SK-N-SH treated with all-trans-retinoic acid at 6 μM for 48 hours (cell line): Measurements from ENCODE around the gene IKZF2.

Experiments used
- ATAC-seq: fragments of 200-7000 bp; cut with Tn5 transposase; 3 replicates; pipeline ENCODE4 v1.9.1; 2020; ENCODE audit warnings: mild to moderate bottlenecking, moderate library complexity
- ARNTL ChIP-seq: fragments of 450-650 bp; formaldehyde crosslinking; IDR thresholded peaks from 2 replicates; pipeline ENCODE4 v1.5.0; 2020; ENCODE audit warnings: low read depth, mild to moderate bottlenecking, moderate library complexity, borderline replicate concordance
- BACH2 ChIP-seq: fragments of 250-450 bp; sonication (Bioruptor Pico); IDR thresholded peaks from 2 replicates; pipeline ENCODE4 v1.9.0; 2021; ENCODE audit warnings: mild to moderate bottlenecking, borderline replicate concordance
- CREB5 ChIP-seq: fragments of 250-450 bp; sonication (Bioruptor Pico); IDR thresholded peaks from 2 replicates; pipeline ENCODE4 v1.5.1; 2020; ENCODE audit warnings: low read depth, mild to moderate bottlenecking, moderate library complexity
- CSDC2 ChIP-seq: fragments of 250-450 bp; sonication (Bioruptor Pico); IDR thresholded peaks from 2 replicates; pipeline ENCODE4 v1.5.0; 2020; ENCODE audit warnings: mild to moderate bottlenecking, moderate library complexity
- CSRNP3 ChIP-seq: fragments of 250-450 bp; sonication (Bioruptor Pico); IDR thresholded peaks from 2 replicates; pipeline ENCODE4 v1.5.1; 2021; ENCODE audit warnings: mild to moderate bottlenecking, moderate library complexity
- ESRRG ChIP-seq: fragments of 250-450 bp; sonication (Bioruptor Pico); IDR thresholded peaks from 2 replicates; pipeline ENCODE4 v1.6.1; 2021; ENCODE audit warnings: mild to moderate bottlenecking
- GLIS3 ChIP-seq: fragments of 250-450 bp; sonication (Bioruptor Pico); IDR thresholded peaks from 2 replicates; pipeline ENCODE4 v1.5.0; 2020; ENCODE audit warnings: mild to moderate bottlenecking, moderate library complexity
- ISL1 ChIP-seq: fragments of 250-450 bp; sonication (Bioruptor Pico); IDR thresholded peaks from 2 replicates; pipeline ENCODE4 v2.1.2; 2022; ENCODE audit warnings: mild to moderate bottlenecking, moderate library complexity
- OSR1 ChIP-seq: fragments of 250-450 bp; sonication (Bioruptor Pico); IDR thresholded peaks from 2 replicates; pipeline ENCODE4 v1.8.0; 2022; ENCODE audit warnings: moderate library complexity, mild to moderate bottlenecking, inconsistent platforms
- PATZ1 ChIP-seq: fragments of 250-450 bp; sonication (Bioruptor Pico); IDR thresholded peaks from 2 replicates; pipeline ENCODE4 v1.8.0; 2020; ENCODE audit warnings: mild to moderate bottlenecking, moderate library complexity, borderline replicate concordance
- PPARA ChIP-seq: fragments of 250-450 bp; sonication (Bioruptor Pico); IDR thresholded peaks from 2 replicates; pipeline ENCODE4 v1.5.0; 2020; ENCODE audit warnings: mild to moderate bottlenecking, borderline replicate concordance
- RARB ChIP-seq: fragments of 250-450 bp; sonication (Bioruptor Pico); IDR thresholded peaks from 2 replicates; pipeline ENCODE4 v1.8.0; 2021; ENCODE audit warnings: mild to moderate bottlenecking, moderate library complexity
- SNAI2 ChIP-seq: fragments of 250-450 bp; sonication (Bioruptor Pico); IDR thresholded peaks from 2 replicates; pipeline ENCODE4 v1.5.0; 2020; ENCODE audit warnings: mild to moderate bottlenecking, moderate library complexity
- TCF4 ChIP-seq: fragments of 250-450 bp; sonication (Bioruptor Pico); IDR thresholded peaks from 2 replicates; pipeline ENCODE4 v1.8.0; 2021; ENCODE audit warnings: mild to moderate bottlenecking, moderate library complexity, borderline replicate concordance
- TOX ChIP-seq: fragments of 250-450 bp; sonication (Bioruptor Pico); IDR thresholded peaks from 2 replicates; pipeline ENCODE4 v1.8.0; 2021; ENCODE audit warnings: mild to moderate bottlenecking, moderate library complexity, borderline replicate concordance
- TSHZ2 ChIP-seq: fragments of 250-450 bp; sonication (Bioruptor Pico); IDR thresholded peaks from 2 replicates; pipeline ENCODE4 v1.5.0; 2020; ENCODE audit warnings: mild to moderate bottlenecking, moderate library complexity
- ZC3H10 ChIP-seq: fragments of 250-450 bp; sonication (Bioruptor Pico); IDR thresholded peaks from 2 replicates; pipeline ENCODE4 v1.5.1; 2021; ENCODE audit warnings: mild to moderate bottlenecking, moderate library complexity
- ZFP3 ChIP-seq: fragments of 250-450 bp; sonication (Bioruptor Pico); IDR thresholded peaks from 2 replicates; pipeline ENCODE4 v1.5.0; 2020; ENCODE audit warnings: mild to moderate bottlenecking, moderate library complexity
- ZFP30 ChIP-seq: fragments of 450-650 bp; formaldehyde crosslinking; IDR thresholded peaks from 2 replicates; pipeline ENCODE4 v1.5.0; 2022; ENCODE audit warnings: mild to moderate bottlenecking, moderate library complexity
- ZNF565 ChIP-seq: fragments of 450-650 bp; formaldehyde crosslinking; conservative IDR thresholded peaks from 2 replicates; pipeline ENCODE4 v1.5.0; 2020; ENCODE audit warnings: low read depth, mild to moderate bottlenecking, moderate library complexity
- ZNF70 ChIP-seq: fragments of 450-650 bp; formaldehyde crosslinking; IDR thresholded peaks from 2 replicates; pipeline ENCODE4 v1.5.0; 2020; ENCODE audit warnings: mild to moderate bottlenecking, moderate library complexity
- ZNF8 ChIP-seq: fragments of 450-650 bp; formaldehyde crosslinking; IDR thresholded peaks from 2 replicates; pipeline ENCODE4 v1.5.0; 2020; ENCODE audit warnings: mild to moderate bottlenecking, moderate library complexity

Gene IKZF2

GRCh38 chr2:213166109-213166508, 14.7 kb upstream of the IKZF2 start:
- TF ChIP-seq CREB5: no peak
- TF ChIP-seq ZFP30 (CRISPR knock-in tag): no peak
- no peak for TF ChIP-seq TCF4 (CRISPR knock-in tag)
- TF ChIP-seq TSHZ2: no peak
- no peak for TF ChIP-seq OSR1
- no peak for TF ChIP-seq ZNF565 (CRISPR knock-in tag)
- no peak for TF ChIP-seq SNAI2 (CRISPR knock-in tag)
- TF ChIP-seq ESRRG (CRISPR knock-in tag): no peak
- no peak for TF ChIP-seq ARNTL (CRISPR knock-in tag)
- TF ChIP-seq PATZ1 (CRISPR knock-in tag): no peak
- TF ChIP-seq CSDC2 (CRISPR knock-in tag): no peak
- no peak for TF ChIP-seq TOX (CRISPR knock-in tag)
- TF ChIP-seq ZNF70: no peak
- no peak for TF ChIP-seq CSRNP3
- ATAC-seq: no peak

- TF ChIP-seq ISL1 (CRISPR knock-in tag): 0 out of 2 replicates have a peak, but pooled peaks have one; percentile 7
- TF ChIP-seq ZFP3 (CRISPR knock-in tag): no peak
- TF ChIP-seq, all 23 proteins: peak for 1
- no peak for ATAC-seq
These were observed 12.9 kb upstream of the IKZF2 start for GRCh38 chr2:213164263-213164662.

GRCh38 chr2:213162516-213163118, 11.2 kb upstream of the IKZF2 start:
- TF ChIP-seq ZC3H10 (CRISPR knock-in tag) (no peak), PATZ1 (CRISPR knock-in tag) (no peak), TOX (CRISPR knock-in tag) (no peak), SNAI2 (CRISPR knock-in tag) (no peak), TCF4 (CRISPR knock-in tag) (no peak), RARB (CRISPR knock-in tag) (no peak), ZNF8 (CRISPR knock-in tag) (no peak), ZFP30 (CRISPR knock-in tag) (no peak), CSRNP3 (no peak), GLIS3 (CRISPR knock-in tag) (no peak), PPARA (CRISPR knock-in tag) (no peak), BACH2 (no peak), ARNTL (CRISPR knock-in tag) (no peak)
- peak; percentile 74 for ATAC-seq
